ENCODE data around the gene RNF181.

Gene RNF181

GRCh38 chr2:85596026-85596333 lies 435 bp downstream of the RNF181 start:
- Histone ChIP-seq H2AFZ (ENCODE audit: low read length) (peak overlapping the region; percentile 74), H4K20me1 (ENCODE audit: insufficient read depth, low read length) (no peaks in the 10 kb centered on the region), H3K9ac (ENCODE audit: low read length) (peak overlapping the region; percentile 77), H3K4me2 (ENCODE audit: low read depth, low read length) (peak overlapping the region; percentile 70), H3F3A (ENCODE audit: insufficient read depth, low read length) (0 out of 2 replicates have a peak, but pooled peaks cover 8% of the 10 kb centered on the region), H3K9me3 (replicated peaks; ENCODE audit: insufficient read depth, low read length) (no peaks in the 10 kb centered on the region), H3K4me1 (ENCODE audit: low read length) (peaks cover 5% of the 10 kb centered on the region; the same call in 1 of the 2 replicates), H3K79me2 (ENCODE audit: low read length) (peaks cover 21% of the 10 kb centered on the region), H3K27ac (ENCODE audit: low read length) (no peak overlapping the region), H3K9me2 (replicated peaks; ENCODE audit: insufficient read depth, low read length) (no peaks in the 10 kb centered on the region), H3K27me3 (replicated peaks; ENCODE audit: insufficient read depth, low read length) (no peaks in the 10 kb centered on the region), H3K4me3 (ENCODE audit: low read length) (peak overlapping the region; percentile 88), H3K36me3 (replicated peaks; ENCODE audit: insufficient read depth, low read length) (no peaks in the 10 kb centered on the region)
- DNase-seq, result no peak
- TF ChIP-seq EZH2 (optimal IDR thresholded peaks at IDR 0.05; ENCODE audit: low read depth, low read length) (no peak), EZH2phosphoT487 (IDR thresholded peaks at IDR 0.05; ENCODE audit: low read length) (no peak)

- H3K27me3 ChIP-seq (replicated peaks; ENCODE audit: insufficient read depth, low read length), result no peaks in the 10 kb centered on the region
- no peaks in the 10 kb centered on the region for H3K36me3 ChIP-seq (replicated peaks; ENCODE audit: insufficient read depth, low read length)
- no peak overlapping the region for H3K27ac ChIP-seq (ENCODE audit: low read length)
- TF ChIP-seq CTCF (IDR thresholded peaks at IDR 0.05; ENCODE audit: low read length) (no peak), EZH2 (optimal IDR thresholded peaks at IDR 0.05; ENCODE audit: low read depth, low read length) (no peak), EZH2phosphoT487 (IDR thresholded peaks at IDR 0.05; ENCODE audit: low read length) (no peak)
- peak overlapping the region; percentile 70 for H3K4me2 ChIP-seq (ENCODE audit: low read depth, low read length)
- peaks cover 21% of the 10 kb centered on the region for H3K79me2 ChIP-seq (ENCODE audit: low read length)
- H2AFZ ChIP-seq (ENCODE audit: low read length), result no peak overlapping the region
- no peak for DNase-seq
- no peaks in the 10 kb centered on the region for H4K20me1 ChIP-seq (ENCODE audit: insufficient read depth, low read length)
- H3K9me2 ChIP-seq (replicated peaks; ENCODE audit: insufficient read depth, low read length), result no peaks in the 10 kb centered on the region
- peak overlapping the region; percentile 88 for H3K4me3 ChIP-seq (ENCODE audit: low read length)
- H3F3A ChIP-seq (ENCODE audit: insufficient read depth, low read length), result 0 out of 2 replicates have a peak, but pooled peaks cover 10% of the 10 kb centered on the region
- H3K4me1 ChIP-seq (ENCODE audit: low read length), result peaks cover 5% of the 10 kb centered on the region; the same call in 1 of the 2 replicates
- H3K9ac ChIP-seq (ENCODE audit: low read length), result peak overlapping the region; percentile 77; the same call in 1 of the 2 replicates
- no peaks in the 10 kb centered on the region for H3K9me3 ChIP-seq (replicated peaks; ENCODE audit: insufficient read depth, low read length)
These were observed 1.1 kb downstream of the RNF181 start for GRCh38 chr2:85596486-85597143.

- no peak for DNase-seq
- peaks cover 10% of the 10 kb centered on the region for H3K4me1 ChIP-seq (ENCODE audit: low read length)
- TF ChIP-seq CTCF (IDR thresholded peaks at IDR 0.05; ENCODE audit: low read length) (no peak), EZH2phosphoT487 (IDR thresholded peaks at IDR 0.05; ENCODE audit: low read length) (no peak), EZH2 (optimal IDR thresholded peaks at IDR 0.05; ENCODE audit: low read depth, low read length) (no peak)
- 0 out of 2 replicates have a peak, but pooled peaks cover 10% of the 10 kb centered on the region for H3F3A ChIP-seq (ENCODE audit: insufficient read depth, low read length)
- H3K79me2 ChIP-seq (ENCODE audit: low read length), result peaks cover 21% of the 10 kb centered on the region
- H2AFZ ChIP-seq (ENCODE audit: low read length), result no peak overlapping the region
- H3K4me2 ChIP-seq (ENCODE audit: low read depth, low read length), result no peak overlapping the region
- no peak overlapping the region for H3K9ac ChIP-seq (ENCODE audit: low read length)
- H4K20me1 ChIP-seq (ENCODE audit: insufficient read depth, low read length), result no peaks in the 10 kb centered on the region
- H3K36me3 ChIP-seq (replicated peaks; ENCODE audit: insufficient read depth, low read length), result no peaks in the 10 kb centered on the region
- no peaks in the 10 kb centered on the region for H3K9me2 ChIP-seq (replicated peaks; ENCODE audit: insufficient read depth, low read length)
- no peaks in the 10 kb centered on the region for H3K27me3 ChIP-seq (replicated peaks; ENCODE audit: insufficient read depth, low read length)
- no peaks in the 10 kb centered on the region for H3K9me3 ChIP-seq (replicated peaks; ENCODE audit: insufficient read depth, low read length)
- H3K27ac ChIP-seq (ENCODE audit: low read length), result no peak overlapping the region
- H3K4me3 ChIP-seq (ENCODE audit: low read length), result no peak overlapping the region
These were observed 1.7 kb downstream of the RNF181 start for GRCh38 chr2:85597241-85597640.

Data from MM.1S (cell line).